Right renal cortex interstitium (tissue), 3 donors: ENCODE data around the gene PCED1B. TPM values are rescaled to one million over a fixed set of nuclear protein-coding genes. Genes with fewer than 3 reads are reported as not detected.
"Not testable (repeated sequence)": the region's sequence is repeated elsewhere in the genome, so short reads cannot be mapped to it uniquely, and the experiment has no call there.

ENCODE experiments used
- DNase-seq, 3 donors: peaks; one replicate each; pipeline ENCODE4 v3.0.0-alpha.2; 2013; ENCODE audit warnings: low read depth in 3 of 3, low spot score in 2 of 3
- polyA plus RNA-seq, 3 donors: library from polyadenylated mRNA; unstranded; fragments of 120-200 nt; gene quantifications; one replicate each; pipeline ENCODE4 v1.2.1, GENCODE V29; 2013; ENCODE audit not compliant: insufficient read length in 3 of 3

Gene PCED1B
- polyA plus RNA-seq, 3 donors, result 3.4 to 3.8 (median 3.7) TPM

GRCh38 chr12:47268501-47269454, 189.4 kb downstream of the PCED1B start:
- no peak for DNase-seq

GRCh38 chr12:47269916-47270315, 190.5 kb downstream of the PCED1B start:
- no peak for DNase-seq

- no peak for DNase-seq
Observed at GRCh38 chr12:47270782-47271664, 191.6 kb downstream of the PCED1B start.

- DNase-seq, result no peak
Observed at GRCh38 chr12:47271800-47272239, 192.4 kb downstream of the PCED1B start.

- no peak for DNase-seq
Observed at GRCh38 chr12:47272412-47273190, 193.2 kb downstream of the PCED1B start.

GRCh38 chr12:47273191-47273626, 193.8 kb downstream of the PCED1B start:
- no peak for DNase-seq

GRCh38 chr12:47274760-47275159, 195.3 kb downstream of the PCED1B start:
- no peak for DNase-seq

- DNase-seq, result no peak
Observed at GRCh38 chr12:47276253-47276620, 196.8 kb downstream of the PCED1B start.

- DNase-seq, result peak in 1 of 3 donors; percentile 3
Observed at GRCh38 chr12:47276621-47277309, 197.3 kb downstream of the PCED1B start.

GRCh38 chr12:47277972-47278448, 198.6 kb downstream of the PCED1B start:
- DNase-seq, result no peak

GRCh38 chr12:47279758-47280157, 200.3 kb downstream of the PCED1B start:
- not testable (repeated sequence) for DNase-seq

- DNase-seq, result no peak
Observed at GRCh38 chr12:47280543-47281300, 201.3 kb downstream of the PCED1B start.

GRCh38 chr12:47281667-47282171, 202.3 kb downstream of the PCED1B start:
- no peak for DNase-seq

GRCh38 chr12:47282206-47282605, 202.8 kb downstream of the PCED1B start:
- no peak for DNase-seq

Other genes with a start within 250 kb of the PCED1B start
- gene AMIGO2, start 338 bp downstream of the PCED1B start, polyA plus RNA-seq, result 10 to 100 TPM; 43.4 to 59.3 (median 48.1) TPM